ENCODE data around the gene BANF1.
A peak's percentile ranks its signal among the peaks of the same experiment; 100 is the strongest.

The BANF1 gene

GRCh38 chr11:66037327-66037726, 35.0 kb downstream of the BANF1 start:
- TF ChIP-seq JUND (IDR thresholded peaks at IDR 0.05; ENCODE audit: low read depth), result no peak
- DNase-seq (ENCODE audit: low read depth in 1 of 2, low spot score in 1 of 2), result no peak
- in situ Hi-C loops (cut with HindIII; ENCODE audit: low pct_unique_long_range_greater_than_20kb, low sequenced_read_pairs), result no loop called here

DNA sequence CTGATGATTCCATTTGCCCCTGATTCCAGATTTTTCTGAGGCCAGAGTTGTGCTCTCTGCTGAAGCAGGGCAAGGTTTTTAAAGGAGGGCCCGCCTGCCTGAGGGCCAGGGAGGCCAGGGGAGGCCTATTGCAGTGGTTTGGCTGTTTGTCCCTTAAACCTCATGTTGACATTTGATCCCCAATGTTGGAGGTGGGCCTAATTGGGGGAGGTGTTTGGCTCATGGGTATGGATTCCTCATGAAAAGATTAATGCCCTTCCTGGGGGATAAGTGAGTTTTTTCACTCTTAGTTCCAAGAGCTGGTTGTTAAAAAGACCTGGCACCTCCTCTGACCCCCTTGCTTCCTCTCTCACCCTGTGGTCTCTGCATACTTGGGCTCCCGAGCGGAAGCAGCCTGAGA, 37.5 kb downstream of the BANF1 start:
- in situ Hi-C loops (cut with HindIII; ENCODE audit: low pct_unique_long_range_greater_than_20kb, low sequenced_read_pairs), result no loop called here
- DNase-seq (ENCODE audit: low read depth in 1 of 2, low spot score in 1 of 2), result no peak
- TF ChIP-seq JUND (IDR thresholded peaks at IDR 0.05; ENCODE audit: low read depth), result no peak

GRCh38 chr11:66042227-66042995, 40.1 kb downstream of the BANF1 start:
- DNase-seq (ENCODE audit: low read depth in 1 of 2, low spot score in 1 of 2), result no peak
- no peak for TF ChIP-seq JUND (IDR thresholded peaks at IDR 0.05; ENCODE audit: low read depth)
- in situ Hi-C loops (cut with HindIII; ENCODE audit: low pct_unique_long_range_greater_than_20kb, low sequenced_read_pairs), result no loop called here

GRCh38 chr11:66042996-66043906, 40.9 kb downstream of the BANF1 start:
- in situ Hi-C loops (cut with HindIII; ENCODE audit: low pct_unique_long_range_greater_than_20kb, low sequenced_read_pairs), result no loop called here
- no peak for DNase-seq (ENCODE audit: low read depth in 1 of 2, low spot score in 1 of 2)
- no peak for TF ChIP-seq JUND (IDR thresholded peaks at IDR 0.05; ENCODE audit: low read depth)

- in situ Hi-C loops (cut with HindIII; ENCODE audit: low pct_unique_long_range_greater_than_20kb, low sequenced_read_pairs), result no loop called here
- no peak for TF ChIP-seq JUND (IDR thresholded peaks at IDR 0.05; ENCODE audit: low read depth)
- no peak for DNase-seq (ENCODE audit: low read depth in 1 of 2, low spot score in 1 of 2)
These were observed 42.5 kb downstream of the BANF1 start for GRCh38 chr11:66044757-66045156.

- no peak for TF ChIP-seq JUND (IDR thresholded peaks at IDR 0.05; ENCODE audit: low read depth)
- in situ Hi-C loops (cut with HindIII; ENCODE audit: low pct_unique_long_range_greater_than_20kb, low sequenced_read_pairs), result no loop called here
- DNase-seq (ENCODE audit: low read depth in 1 of 2, low spot score in 1 of 2), result peak; percentile 87 to 98
These were observed 42.9 kb downstream of the BANF1 start for GRCh38 chr11:66045177-66045639.

GRCh38 chr11:66046901-66047300, 44.6 kb downstream of the BANF1 start:
- in situ Hi-C loops (cut with HindIII; ENCODE audit: low pct_unique_long_range_greater_than_20kb, low sequenced_read_pairs), result no loop called here
- TF ChIP-seq JUND (IDR thresholded peaks at IDR 0.05; ENCODE audit: low read depth), result no peak
- no peak for DNase-seq (ENCODE audit: low read depth in 1 of 2, low spot score in 1 of 2)

GRCh38 chr11:66047541-66048365, 45.5 kb downstream of the BANF1 start:
- TF ChIP-seq JUND (IDR thresholded peaks at IDR 0.05; ENCODE audit: low read depth), result no peak
- in situ Hi-C loops (cut with HindIII; ENCODE audit: low pct_unique_long_range_greater_than_20kb, low sequenced_read_pairs), result no loop called here
- DNase-seq (ENCODE audit: low read depth in 1 of 2, low spot score in 1 of 2), result peak in 1 of 2 experiments; percentile 48

- in situ Hi-C loops (cut with HindIII; ENCODE audit: low pct_unique_long_range_greater_than_20kb, low sequenced_read_pairs), result no loop called here
- no peak for TF ChIP-seq JUND (IDR thresholded peaks at IDR 0.05; ENCODE audit: low read depth)
- no peak for DNase-seq (ENCODE audit: low read depth in 1 of 2, low spot score in 1 of 2)
These were observed 46.4 kb downstream of the BANF1 start, which contains the start of gene GAL3ST3 for GRCh38 chr11:66048547-66049323. Gene GAL3ST3, minus strand, starts transcription at chr11:66049161. Its CDS starts 3,746 bp downstream, at chr11:66045415.

DNA sequence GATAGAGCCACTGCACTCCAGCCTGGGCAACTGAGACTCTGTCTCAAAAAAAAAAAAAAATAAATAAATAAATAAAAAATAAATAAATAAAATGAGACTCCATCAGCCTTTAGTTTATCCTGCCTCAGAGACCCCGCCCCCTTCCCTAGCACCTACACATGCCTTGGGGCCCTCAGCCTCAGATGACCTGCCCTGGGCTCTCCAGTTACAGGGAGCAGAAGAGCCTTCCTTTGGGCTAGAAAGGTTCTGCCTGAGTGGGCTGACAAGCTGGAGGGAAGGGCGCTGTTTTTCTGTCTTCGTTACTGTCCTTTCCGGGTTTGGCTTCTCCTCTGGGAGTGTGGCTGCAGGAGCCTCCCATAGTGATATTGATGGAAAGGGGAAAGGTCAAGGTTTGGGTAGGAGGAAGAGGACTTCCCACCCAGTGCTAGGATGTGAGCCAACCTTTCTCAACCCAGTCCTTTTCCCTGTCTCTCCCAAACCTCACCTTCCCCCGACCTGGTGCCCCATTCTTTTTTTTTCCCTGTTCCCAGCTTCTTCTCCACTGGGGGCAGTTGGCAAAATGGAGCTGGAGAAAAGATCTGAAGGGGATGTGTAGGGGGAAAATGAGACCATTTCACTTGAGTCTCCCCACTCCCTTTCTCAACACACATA, 48.4 kb downstream of the BANF1 start:
- DNase-seq (ENCODE audit: low read depth in 1 of 2, low spot score in 1 of 2), result no peak
- in situ Hi-C loops (cut with HindIII; ENCODE audit: low pct_unique_long_range_greater_than_20kb, low sequenced_read_pairs), result no loop called here
- TF ChIP-seq JUND (IDR thresholded peaks at IDR 0.05; ENCODE audit: low read depth), result no peak

- no peak for DNase-seq (ENCODE audit: low read depth in 1 of 2, low spot score in 1 of 2)
- no peak for TF ChIP-seq JUND (IDR thresholded peaks at IDR 0.05; ENCODE audit: low read depth)
- in situ Hi-C loops (cut with HindIII; ENCODE audit: low pct_unique_long_range_greater_than_20kb, low sequenced_read_pairs), result no loop called here
These were observed 49.1 kb downstream of the BANF1 start for GRCh38 chr11:66051371-66051765.
